SK-N-MC (cell line): ENCODE measurements around the gene FAT2.

Source experiments
- DNase-seq: peaks from one replicate; pipeline ENCODE4 v3.0.0-alpha.2; 2011; ENCODE audit warnings: low read depth, low spot score
- H3K27ac ChIP-seq: fragments of 200-600 bp; sonication (generic); 2 replicates; pipeline ENCODE4 v1.5.1; 2016; ENCODE audit warnings: mixed run types
- H3K36me3 ChIP-seq: fragments of 200-600 bp; sonication (generic); 2 replicates; pipeline ENCODE4 v1.6.1; 2017; ENCODE audit warnings: antibody characterized with exemption, low read length, mixed read lengths; ENCODE audit not compliant: insufficient read depth
- H3K4me3 ChIP-seq: fragments of 200-600 bp; sonication (generic); 2 replicates; pipeline ENCODE4 v1.5.1; 2016
- H3K9ac ChIP-seq: fragments of 200-600 bp; sonication (generic); 2 replicates; pipeline ENCODE4 v1.8.0; 2017; ENCODE audit warnings: mixed run types, mixed read lengths; ENCODE audit not compliant: insufficient read length
- H3K9me3 ChIP-seq: fragments of 200-600 bp; sonication (generic); 2 replicates; pipeline ENCODE4 v1.6.1; 2017; ENCODE audit warnings: low read depth, mild to moderate bottlenecking, antibody characterized with exemption, low read length, moderate library complexity, mixed read lengths
- EZH2 ChIP-seq: fragments of 200-600 bp; sonication (generic); IDR thresholded peaks from one replicate; pipeline ENCODE4 v1.6.1; 2017; ENCODE audit warnings: antibody characterized with exemption
- FOXP2 ChIP-seq: optimal IDR thresholded peaks from 2 replicates; pipeline ENCODE3; 2011; ENCODE audit warnings: mild to moderate bottlenecking, moderate library complexity; ENCODE audit not compliant: insufficient read depth; ENCODE audit errors: extremely low read length, control extremely low read depth
- POLR2AphosphoS5 ChIP-seq: IDR thresholded peaks from 2 replicates; pipeline ENCODE4 v1.6.1; 2012; ENCODE audit warnings: mild to moderate bottlenecking, low read depth, low read length, borderline replicate concordance

Gene FAT2

DNA sequence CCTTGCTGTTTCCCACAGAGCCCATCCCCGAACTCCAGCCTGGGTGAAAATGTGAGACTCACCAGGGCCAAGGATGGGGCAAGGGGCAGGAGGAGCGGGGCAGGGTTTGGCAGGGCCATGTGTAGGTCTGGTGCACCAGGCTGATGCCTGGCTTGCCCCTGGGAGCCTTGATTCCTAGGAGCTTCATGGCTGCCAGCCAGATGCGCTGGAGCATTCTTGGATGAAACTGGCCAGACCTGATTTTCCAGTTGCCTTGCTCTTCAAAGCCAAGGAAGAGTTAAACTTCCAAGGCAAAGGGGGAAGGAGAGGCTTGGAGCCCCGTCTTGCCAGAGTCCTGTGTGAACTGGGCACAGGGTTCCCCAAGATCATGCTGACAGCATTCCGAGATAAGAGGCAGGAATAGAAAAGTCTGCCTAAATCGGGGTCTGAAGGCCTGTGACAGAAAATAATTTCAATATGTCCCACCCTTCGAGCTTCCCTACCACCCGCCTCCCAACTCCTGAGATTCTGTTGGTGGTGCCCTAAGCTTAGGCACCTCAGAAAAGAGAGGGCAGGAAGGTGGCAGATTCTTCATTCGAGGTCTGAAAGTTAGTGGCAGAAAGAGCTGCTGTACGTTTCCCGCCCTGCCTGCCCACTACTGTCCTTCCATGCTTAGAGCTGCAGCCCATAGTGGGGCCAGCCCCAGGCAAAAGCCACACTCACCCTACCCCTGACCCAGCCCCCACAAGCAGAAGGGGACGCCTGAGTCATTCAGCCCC is 20.4 kb downstream of the FAT2 start:
- no peak for DNase-seq
- Histone ChIP-seq H3K27ac (no peak overlapping the region), H3K9ac (no peak overlapping the region), H3K9me3 (no peaks in the 10 kb centered on the region), H3K4me3 (no peak overlapping the region), H3K36me3 (no peaks in the 10 kb centered on the region)
- TF ChIP-seq FOXP2 = no peak
- TF ChIP-seq EZH2 = no peak
- TF ChIP-seq POLR2AphosphoS5 = no peak

GRCh38 chr5:151570058-151570457 is 21.1 kb downstream of the FAT2 start:
- Histone ChIP-seq H3K36me3 (no peaks in the 10 kb centered on the region), H3K9me3 (no peaks in the 10 kb centered on the region), H3K27ac (no peak overlapping the region), H3K4me3 (no peak overlapping the region), H3K9ac (no peak overlapping the region)
- no peak for DNase-seq
- TF ChIP-seq POLR2AphosphoS5 = no peak
- TF ChIP-seq EZH2 = no peak
- no peak for TF ChIP-seq FOXP2

DNA sequence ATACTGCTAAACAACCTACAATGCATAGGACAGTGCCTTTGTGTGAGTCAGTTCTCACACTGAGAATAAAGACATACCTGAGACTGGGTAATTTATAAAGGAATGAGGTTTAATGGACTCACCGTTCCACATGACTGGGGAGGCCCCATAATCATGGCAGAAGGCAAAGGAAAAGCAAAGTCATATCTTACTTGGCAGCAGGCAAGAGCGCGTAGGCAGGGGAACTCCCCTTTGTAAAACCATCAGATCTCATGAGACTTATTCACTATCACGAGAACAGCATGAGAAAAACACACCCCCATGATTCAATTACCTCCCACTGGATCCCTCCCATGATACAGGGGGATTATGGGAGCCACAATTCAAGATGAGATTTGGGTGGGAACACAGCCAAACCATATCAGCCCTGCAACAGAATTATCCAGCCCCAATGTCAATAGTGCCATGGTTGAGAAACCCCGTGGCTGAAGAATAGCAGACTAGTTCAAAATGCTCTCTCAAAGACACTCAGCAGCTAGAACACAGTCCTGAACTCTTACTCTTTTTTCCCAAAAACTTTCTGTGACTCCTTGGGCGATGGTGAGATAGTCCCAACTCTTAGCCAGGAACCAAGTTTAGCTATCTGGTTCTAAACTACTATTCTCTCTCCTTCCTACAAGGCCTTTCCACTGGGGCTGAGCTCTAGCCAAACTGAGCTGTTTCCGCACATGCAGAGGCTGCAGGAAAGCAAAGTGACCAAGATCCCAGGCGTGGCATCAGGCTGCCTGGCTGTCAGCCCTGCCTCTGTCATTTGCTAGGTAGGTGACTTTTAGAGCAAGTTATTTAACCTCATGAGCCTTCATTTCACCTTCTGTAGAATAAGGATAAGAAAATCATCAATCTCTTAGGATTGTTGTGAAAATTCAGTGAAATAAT is 21.7 kb downstream of the FAT2 start:
- no peak for DNase-seq
- Histone ChIP-seq H3K9ac (no peak overlapping the region), H3K27ac (no peak overlapping the region), H3K4me3 (no peak overlapping the region), H3K9me3 (no peaks in the 10 kb centered on the region), H3K36me3 (no peaks in the 10 kb centered on the region)
- no peak for TF ChIP-seq EZH2
- no peak for TF ChIP-seq FOXP2
- no peak for TF ChIP-seq POLR2AphosphoS5

- Histone ChIP-seq H3K36me3 (no peaks in the 10 kb centered on the region), H3K4me3 (no peak overlapping the region), H3K9ac (no peak overlapping the region), H3K9me3 (no peaks in the 10 kb centered on the region), H3K27ac (no peak overlapping the region)
- TF ChIP-seq FOXP2 (no peak), EZH2 (no peak), POLR2AphosphoS5 (no peak)
- DNase-seq = no peak
Measured at GRCh38 chr5:151568036-151568435, 23.1 kb downstream of the FAT2 start.

DNA sequence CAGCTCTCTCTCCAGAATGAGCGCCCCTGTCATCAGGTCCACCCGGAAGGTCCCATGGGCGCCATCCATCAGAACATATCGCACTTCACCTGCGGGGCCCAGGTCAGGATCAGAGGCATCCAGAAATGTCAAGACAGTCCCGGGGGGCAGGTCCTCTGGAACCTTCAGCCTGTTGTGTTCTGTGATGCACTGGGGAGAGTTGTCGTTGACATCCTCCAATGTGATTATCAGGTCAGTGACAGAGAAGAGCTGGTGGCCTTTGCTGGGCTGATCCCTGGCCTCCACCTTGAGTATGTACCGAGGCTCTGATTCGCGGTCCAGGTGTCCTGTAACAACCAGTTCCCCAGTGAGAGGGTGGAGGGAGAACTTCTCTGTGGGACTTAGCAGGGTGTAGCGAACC is 25.2 kb downstream of the FAT2 start:
- H3K27ac ChIP-seq = no peak overlapping the region

DNA sequence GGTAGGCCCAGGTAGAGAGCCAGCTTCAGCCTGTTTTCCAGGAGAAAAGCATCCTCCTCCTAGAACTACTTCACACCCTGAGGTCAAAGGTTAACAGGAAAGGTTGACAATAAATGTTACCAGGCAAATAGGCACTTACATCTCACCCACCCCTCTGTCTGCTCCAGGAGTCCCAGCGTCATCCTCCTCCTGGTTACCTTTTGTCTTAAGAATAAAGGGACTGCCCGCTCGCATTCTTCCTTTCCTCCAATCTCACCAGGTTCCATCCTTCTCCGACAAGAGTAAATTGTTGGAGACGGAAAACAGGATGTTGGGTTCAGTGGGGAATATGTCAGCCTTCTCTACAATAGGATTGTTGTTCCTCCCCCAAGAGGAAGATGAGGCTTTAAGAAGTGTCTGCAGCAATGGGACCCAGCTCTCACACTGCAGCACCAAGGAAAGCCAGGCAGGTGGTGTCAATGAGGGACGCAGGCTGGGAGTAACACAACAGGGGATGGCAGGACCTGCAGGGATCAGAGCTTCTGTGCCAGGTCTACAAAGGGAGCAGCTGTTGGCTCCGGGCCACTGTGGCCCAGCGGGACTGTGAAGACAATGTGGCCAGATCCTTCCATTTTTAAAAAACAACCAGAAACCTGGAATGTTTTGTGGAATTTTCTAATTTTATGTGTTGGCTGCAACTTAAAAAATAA is 29.0 kb downstream of the FAT2 start:
- no peak for DNase-seq
- Histone ChIP-seq H3K9me3 (no peaks in the 10 kb centered on the region), H3K4me3 (no peak overlapping the region), H3K27ac (no peak overlapping the region), H3K36me3 (no peaks in the 10 kb centered on the region), H3K9ac (no peak overlapping the region)
- TF ChIP-seq POLR2AphosphoS5 = no peak
- no peak for TF ChIP-seq EZH2
- no peak for TF ChIP-seq FOXP2

More for the DNA sequence above, 25.2 kb downstream of the FAT2 start:
- Histone ChIP-seq H3K4me3 (no peak overlapping the region), H3K9ac (no peak overlapping the region), H3K36me3 (no peaks in the 10 kb centered on the region), H3K9me3 (no peaks in the 10 kb centered on the region)
- TF ChIP-seq EZH2 = no peak
- no peak for TF ChIP-seq FOXP2
- TF ChIP-seq POLR2AphosphoS5 = no peak
- DNase-seq = no peak

GRCh38 chr5:151557951-151558350 is 33.2 kb downstream of the FAT2 start:
- Histone ChIP-seq H3K4me3 (no peak overlapping the region), H3K9me3 (no peaks in the 10 kb centered on the region), H3K36me3 (no peaks in the 10 kb centered on the region), H3K27ac (no peak overlapping the region), H3K9ac (no peak overlapping the region)
- TF ChIP-seq POLR2AphosphoS5 (no peak), FOXP2 (no peak), EZH2 (no peak)
- no peak for DNase-seq

GRCh38 chr5:151557466-151557865 is 33.7 kb downstream of the FAT2 start:
- Histone ChIP-seq H3K9me3 (no peaks in the 10 kb centered on the region), H3K4me3 (no peak overlapping the region), H3K9ac (no peak overlapping the region), H3K27ac (no peak overlapping the region), H3K36me3 (no peaks in the 10 kb centered on the region)
- DNase-seq = no peak
- no peak for TF ChIP-seq POLR2AphosphoS5
